Smooth muscle cell (in vitro differentiated cells): ENCODE results near the gene SFT2D2. TPM values are rescaled to one million over a fixed set of nuclear protein-coding genes. Genes with fewer than 3 reads are reported as not detected.

Source experiments
- DNase-seq: peaks from one replicate; lab custom pipeline; 2025; ENCODE audit not compliant: unreplicated experiment; lab: John Stamatoyannopoulos, UW
- H2AFZ ChIP-seq: fragments of 200-600 bp; sonication (generic); 2 replicates; pipeline ENCODE4 v1.6.0; 2016; ENCODE audit warnings: antibody characterized with exemption, low read depth, mild to moderate bottlenecking
- H3F3A ChIP-seq: fragments of 200-600 bp; sonication (generic); 2 replicates; pipeline ENCODE4 v1.6.0; 2017; ENCODE audit warnings: antibody characterized with exemption, low read depth
- H3K27ac ChIP-seq: fragments of 200-600 bp; sonication (generic); 2 replicates; pipeline ENCODE4 v1.5.1; 2016; ENCODE audit warnings: low read depth, mild to moderate bottlenecking
- H3K27me3 ChIP-seq: fragments of 200-600 bp; sonication (generic); 2 replicates; pipeline ENCODE4 v1.6.1; 2016; ENCODE audit warnings: low read depth, mild to moderate bottlenecking
- H3K36me3 ChIP-seq: fragments of 200-600 bp; sonication (generic); 2 replicates; pipeline ENCODE4 v1.5.1; 2016; ENCODE audit warnings: low read depth
- H3K4me1 ChIP-seq: fragments of 200-600 bp; sonication (generic); 2 replicates; pipeline ENCODE4 v1.5.1; 2016; ENCODE audit warnings: low read depth
- H3K4me2 ChIP-seq: fragments of 200-600 bp; sonication (generic); 2 replicates; pipeline ENCODE4 v1.6.0; 2016; ENCODE audit warnings: mild to moderate bottlenecking
- H3K4me3 ChIP-seq: fragments of 200-600 bp; sonication (generic); 2 replicates; pipeline ENCODE4 v1.5.1; 2016; ENCODE audit warnings: mild to moderate bottlenecking
- H3K79me2 ChIP-seq: fragments of 200-600 bp; sonication (generic); 2 replicates; pipeline ENCODE4 v1.6.0; 2016; ENCODE audit warnings: low read depth, mild to moderate bottlenecking
- H3K9ac ChIP-seq: fragments of 200-600 bp; sonication (generic); 2 replicates; pipeline ENCODE4 v1.6.0; 2016; ENCODE audit warnings: low read depth
- H3K9me3 ChIP-seq: fragments of 200-600 bp; sonication (generic); replicated peaks from 2 replicates; pipeline ENCODE4 v1.5.1; 2016; ENCODE audit warnings: low read depth
- H4K20me1 ChIP-seq: fragments of 200-600 bp; sonication (generic); 2 replicates; pipeline ENCODE4 v1.6.0; 2016; ENCODE audit warnings: low read depth
- WGBS: methylation state at CpG from one replicate; pipeline ENCODE4 v1.1.7; 2016; ENCODE audit warnings: low lambda C conversion rate; 5-methylcytosine and 5-hydroxymethylcytosine counted together
- polyA plus RNA-seq: library from polyadenylated mRNA; unstranded; fragments of >200 nt; fragmentation: Nextera tagmentation; extraction: Ambion mirVana; gene quantifications from 2 replicates; pipeline ENCODE4 v1.2.1, GENCODE V29; 2016
- total RNA-seq: library from RNA; depleted of rRNA; stranded (reverse); fragments of >200 nt; gene quantifications from 2 replicates; pipeline ENCODE4 v1.2.3, GENCODE V29; 2014
- TF ChIP-seq, protein P1 (sequence below): fragments of 200-600 bp; sonication (generic); IDR thresholded peaks from 2 replicates; pipeline ENCODE4 v1.5.1; 2017; ENCODE audit warnings: borderline replicate concordance, mild to moderate bottlenecking, antibody characterized with exemption; ENCODE audit not compliant: insufficient read depth, poor library complexity, severe bottlenecking

Gene SFT2D2
- total and polyA plus RNA-seq, 2 experiments from 2014 or later, result 12.7 to 25.7 TPM

- 97% methylated on average over 1 of the region's 1 CpG for WGBS
- TF ChIP-seq, protein P1, sequence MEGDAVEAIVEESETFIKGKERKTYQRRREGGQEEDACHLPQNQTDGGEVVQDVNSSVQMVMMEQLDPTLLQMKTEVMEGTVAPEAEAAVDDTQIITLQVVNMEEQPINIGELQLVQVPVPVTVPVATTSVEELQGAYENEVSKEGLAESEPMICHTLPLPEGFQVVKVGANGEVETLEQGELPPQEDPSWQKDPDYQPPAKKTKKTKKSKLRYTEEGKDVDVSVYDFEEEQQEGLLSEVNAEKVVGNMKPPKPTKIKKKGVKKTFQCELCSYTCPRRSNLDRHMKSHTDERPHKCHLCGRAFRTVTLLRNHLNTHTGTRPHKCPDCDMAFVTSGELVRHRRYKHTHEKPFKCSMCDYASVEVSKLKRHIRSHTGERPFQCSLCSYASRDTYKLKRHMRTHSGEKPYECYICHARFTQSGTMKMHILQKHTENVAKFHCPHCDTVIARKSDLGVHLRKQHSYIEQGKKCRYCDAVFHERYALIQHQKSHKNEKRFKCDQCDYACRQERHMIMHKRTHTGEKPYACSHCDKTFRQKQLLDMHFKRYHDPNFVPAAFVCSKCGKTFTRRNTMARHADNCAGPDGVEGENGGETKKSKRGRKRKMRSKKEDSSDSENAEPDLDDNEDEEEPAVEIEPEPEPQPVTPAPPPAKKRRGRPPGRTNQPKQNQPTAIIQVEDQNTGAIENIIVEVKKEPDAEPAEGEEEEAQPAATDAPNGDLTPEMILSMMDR, result no peak
- H3K79me2 ChIP-seq, result peaks cover 4% of the 10 kb centered on the region
- no peak overlapping the region for H3K9ac ChIP-seq
- no peak overlapping the region for H3K4me3 ChIP-seq
- peaks cover 6% of the 10 kb centered on the region for H3K9me3 ChIP-seq
- no peaks in the 10 kb centered on the region for H3K27me3 ChIP-seq
- no peaks in the 10 kb centered on the region for H3F3A ChIP-seq
- no peak overlapping the region for H3K4me2 ChIP-seq
- peaks cover 5% of the 10 kb centered on the region for H4K20me1 ChIP-seq
- no peak overlapping the region for H2AFZ ChIP-seq
- H3K27ac ChIP-seq, result no peak overlapping the region
- no peak for DNase-seq
- H3K36me3 ChIP-seq, result peaks cover 14% of the 10 kb centered on the region
- H3K4me1 ChIP-seq, result no peaks in the 10 kb centered on the region
Measured at GRCh38 chr1:168259567-168259966, 33.8 kb downstream of the SFT2D2 start.

DNA sequence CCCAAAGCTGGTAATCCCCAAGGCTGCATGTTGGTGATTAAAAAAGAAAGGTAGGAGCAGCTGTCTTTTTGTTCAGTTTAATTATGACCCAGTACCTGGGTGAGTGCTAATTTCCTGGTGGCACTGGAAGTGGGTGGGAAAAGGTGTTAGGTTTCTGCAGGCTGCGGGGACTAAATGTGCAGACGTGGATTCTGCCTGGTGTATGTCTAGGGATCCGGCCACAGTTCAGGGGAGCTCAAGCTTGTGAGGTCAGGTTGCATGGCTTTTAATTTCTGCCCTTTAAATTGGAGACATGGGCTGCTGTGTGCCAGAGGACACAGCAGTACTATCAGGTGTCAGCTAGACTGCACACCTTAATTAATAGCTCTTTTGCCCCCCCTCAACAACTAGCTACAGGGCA, 34.6 kb downstream of the SFT2D2 start:
- DNase-seq, result no peak
- H3K4me1 ChIP-seq, result no peaks in the 10 kb centered on the region
- H3K9me3 ChIP-seq, result no peaks in the 10 kb centered on the region
- H3K9ac ChIP-seq, result no peak overlapping the region
- H3K4me3 ChIP-seq, result no peak overlapping the region
- H4K20me1 ChIP-seq, result peaks cover 5% of the 10 kb centered on the region
- H3K79me2 ChIP-seq, result peaks cover 4% of the 10 kb centered on the region
- no peak overlapping the region for H3K4me2 ChIP-seq
- no peak overlapping the region for H2AFZ ChIP-seq
- TF ChIP-seq, protein P1, result no peak
- WGBS, result 84% methylated on average over 3 of the region's 3 CpGs
- peaks cover 14% of the 10 kb centered on the region for H3K36me3 ChIP-seq
- H3K27me3 ChIP-seq, result no peaks in the 10 kb centered on the region
- no peaks in the 10 kb centered on the region for H3F3A ChIP-seq
- H3K27ac ChIP-seq, result no peak overlapping the region

GRCh38 chr1:168261390-168261789, 35.6 kb downstream of the SFT2D2 start:
- 75% methylated on average over 2 of the region's 2 CpGs for WGBS
- H3K79me2 ChIP-seq, result peaks cover 4% of the 10 kb centered on the region
- no peak overlapping the region for H3K4me2 ChIP-seq
- H3K36me3 ChIP-seq, result peaks cover 7% of the 10 kb centered on the region
- H3F3A ChIP-seq, result no peaks in the 10 kb centered on the region
- H2AFZ ChIP-seq, result no peak overlapping the region
- H3K27me3 ChIP-seq, result no peaks in the 10 kb centered on the region
- no peaks in the 10 kb centered on the region for H3K4me1 ChIP-seq
- H3K27ac ChIP-seq, result no peak overlapping the region
- H3K4me3 ChIP-seq, result no peak overlapping the region
- H3K9me3 ChIP-seq, result no peaks in the 10 kb centered on the region
- H4K20me1 ChIP-seq, result peaks cover 5% of the 10 kb centered on the region
- TF ChIP-seq, protein P1, result no peak
- no peak for DNase-seq
- no peak overlapping the region for H3K9ac ChIP-seq

GRCh38 chr1:168263130-168263529, 37.3 kb downstream of the SFT2D2 start:
- Histone ChIP-seq H3K4me3 (no peak overlapping the region), H4K20me1 (peaks cover 5% of the 10 kb centered on the region), H3K9ac (no peak overlapping the region), H3K4me1 (no peaks in the 10 kb centered on the region), H3K79me2 (no peaks in the 10 kb centered on the region), H3K36me3 (no peaks in the 10 kb centered on the region), H3K9me3 (no peaks in the 10 kb centered on the region), H2AFZ (no peak overlapping the region), H3F3A (no peaks in the 10 kb centered on the region), H3K27me3 (no peaks in the 10 kb centered on the region), H3K4me2 (no peak overlapping the region), H3K27ac (no peak overlapping the region)
- 99% methylated on average over 4 of the region's 4 CpGs for WGBS
- DNase-seq, result no peak
- TF ChIP-seq, protein P1, result no peak
